Neural progenitor cell (in vitro differentiated cells): Measurements from ENCODE around the gene ACY1.

Source experiments
- EZH2 ChIP-seq: fragments of 200-600 bp; sonication (generic); IDR thresholded peaks from 2 replicates; pipeline ENCODE4 v1.6.1; 2017; ENCODE audit warnings: antibody characterized with exemption, mild to moderate bottlenecking, moderate library complexity
- EZH2phosphoT487 ChIP-seq: fragments of 200-600 bp; sonication (generic); IDR thresholded peaks from 2 replicates; pipeline ENCODE4 v1.6.1; 2017; ENCODE audit warnings: antibody characterized with exemption

GRCh38 chr3:52022323-52023100 lies 39.2 kb downstream of the ACY1 start:
- TF ChIP-seq EZH2phosphoT487, result no peak
- no peak for TF ChIP-seq EZH2
